ENCODE data around the gene NYNRIN.

DNA sequence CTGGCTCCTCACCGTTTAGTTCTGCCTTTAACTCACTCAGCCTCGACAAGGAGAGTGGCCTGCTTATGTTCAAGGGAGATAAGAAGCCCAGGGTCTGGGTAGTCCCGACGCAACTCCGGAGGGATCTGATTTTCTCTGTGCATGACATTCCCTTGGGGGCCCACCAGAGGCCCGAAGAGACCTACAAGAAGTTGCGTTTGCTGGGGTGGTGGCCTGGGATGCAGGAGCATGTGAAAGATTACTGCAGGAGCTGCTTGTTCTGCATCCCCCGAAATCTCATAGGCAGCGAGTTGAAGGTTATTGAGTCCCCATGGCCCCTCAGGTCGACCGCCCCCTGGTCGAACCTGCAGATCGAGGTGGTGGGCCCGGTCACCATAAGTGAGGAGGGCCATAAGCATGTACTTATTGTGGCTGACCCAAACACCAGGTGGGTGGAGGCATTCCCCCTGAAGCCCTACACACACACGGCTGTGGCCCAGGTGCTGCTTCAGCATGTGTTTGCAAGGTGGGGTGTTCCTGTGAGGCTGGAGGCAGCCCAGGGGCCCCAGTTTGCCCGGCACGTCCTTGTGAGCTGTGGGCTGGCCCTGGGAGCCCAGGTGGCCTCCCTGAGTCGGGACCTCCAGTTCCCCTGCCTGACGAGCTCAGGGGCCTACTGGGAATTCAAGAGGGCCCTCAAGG is 17.6 kb downstream of the NYNRIN start:
- TF ChIP-seq, protein P1, sequence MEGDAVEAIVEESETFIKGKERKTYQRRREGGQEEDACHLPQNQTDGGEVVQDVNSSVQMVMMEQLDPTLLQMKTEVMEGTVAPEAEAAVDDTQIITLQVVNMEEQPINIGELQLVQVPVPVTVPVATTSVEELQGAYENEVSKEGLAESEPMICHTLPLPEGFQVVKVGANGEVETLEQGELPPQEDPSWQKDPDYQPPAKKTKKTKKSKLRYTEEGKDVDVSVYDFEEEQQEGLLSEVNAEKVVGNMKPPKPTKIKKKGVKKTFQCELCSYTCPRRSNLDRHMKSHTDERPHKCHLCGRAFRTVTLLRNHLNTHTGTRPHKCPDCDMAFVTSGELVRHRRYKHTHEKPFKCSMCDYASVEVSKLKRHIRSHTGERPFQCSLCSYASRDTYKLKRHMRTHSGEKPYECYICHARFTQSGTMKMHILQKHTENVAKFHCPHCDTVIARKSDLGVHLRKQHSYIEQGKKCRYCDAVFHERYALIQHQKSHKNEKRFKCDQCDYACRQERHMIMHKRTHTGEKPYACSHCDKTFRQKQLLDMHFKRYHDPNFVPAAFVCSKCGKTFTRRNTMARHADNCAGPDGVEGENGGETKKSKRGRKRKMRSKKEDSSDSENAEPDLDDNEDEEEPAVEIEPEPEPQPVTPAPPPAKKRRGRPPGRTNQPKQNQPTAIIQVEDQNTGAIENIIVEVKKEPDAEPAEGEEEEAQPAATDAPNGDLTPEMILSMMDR (conservative IDR thresholded peaks at IDR 0.05 in 1 of 2, IDR thresholded peaks at IDR 0.05 in 1 of 2; ENCODE audit: extremely low read depth in 1 of 2, insufficient read depth in 1 of 2, low read depth in 1 of 2, low read length in 2 of 2): no peak
- no peak for TF ChIP-seq EZH2 (IDR thresholded peaks at IDR 0.05; ENCODE audit: borderline replicate concordance, low read length)
